ENCODE data around the gene KIR3DL2.
"Not testable (repeated sequence)": the region's sequence is repeated elsewhere in the genome, so short reads cannot be mapped to it uniquely, and the experiment has no call there.

KIR3DL2 gene

GRCh38 chr19:54903303-54903702, 53.1 kb downstream of the KIR3DL2 start:
- no peak overlapping the region for H3K4me3 ChIP-seq (replicated peaks; ENCODE audit: low read depth, low read length)
- no peaks in the 10 kb centered on the region for H3K36me3 ChIP-seq (ENCODE audit: control insufficient read depth, insufficient read depth, low read length)
- H3K27me3 ChIP-seq (replicated peaks; ENCODE audit: control insufficient read depth, insufficient read depth, low read length) = no peaks in the 10 kb centered on the region
- no peak for TF ChIP-seq CTCF (IDR thresholded peaks at IDR 0.05; ENCODE audit: insufficient read depth, low read length, poor library complexity, severe bottlenecking)
- DNase-seq (ENCODE audit: extremely low read depth, insufficient read length) = no peak

GRCh38 chr19:54904261-54904660, 54.0 kb downstream of the KIR3DL2 start:
- not testable (repeated sequence) for H3K4me3 ChIP-seq (replicated peaks; ENCODE audit: low read depth, low read length); H3K27me3 ChIP-seq (replicated peaks; ENCODE audit: control insufficient read depth, insufficient read depth, low read length); DNase-seq (ENCODE audit: extremely low read depth, insufficient read length); H3K36me3 ChIP-seq (ENCODE audit: control insufficient read depth, insufficient read depth, low read length)

GRCh38 chr19:54905421-54905802, 55.2 kb downstream of the KIR3DL2 start:
- DNase-seq (ENCODE audit: extremely low read depth, insufficient read length) = no peak
- no peak overlapping the region for H3K4me3 ChIP-seq (replicated peaks; ENCODE audit: low read depth, low read length)
- TF ChIP-seq CTCF (IDR thresholded peaks at IDR 0.05; ENCODE audit: insufficient read depth, low read length, poor library complexity, severe bottlenecking) = no peak

GRCh38 chr19:54905803-54906511, 55.7 kb downstream of the KIR3DL2 start, which contains the start of gene NCR1:
Gene NCR1 (plus strand): TSS chr19:54906148. CDS start chr19:54906188, 40 bp downstream.
- Histone ChIP-seq H3K27me3 (replicated peaks; ENCODE audit: control insufficient read depth, insufficient read depth, low read length) (no peaks in the 10 kb centered on the region), H3K4me3 (replicated peaks; ENCODE audit: low read depth, low read length) (no peak within 1 kb of the TSS), H3K36me3 (ENCODE audit: control insufficient read depth, insufficient read depth, low read length) (no peaks in the 10 kb centered on the region)
- TF ChIP-seq CTCF (IDR thresholded peaks at IDR 0.05; ENCODE audit: insufficient read depth, low read length, poor library complexity, severe bottlenecking) = no peak
- DNase-seq (ENCODE audit: extremely low read depth, insufficient read length) = no peak

More at GRCh38 chr19:54905421-54905802, 55.2 kb downstream of the KIR3DL2 start:
- H3K36me3 ChIP-seq (ENCODE audit: control insufficient read depth, insufficient read depth, low read length) = no peaks in the 10 kb centered on the region
- no peaks in the 10 kb centered on the region for H3K27me3 ChIP-seq (replicated peaks; ENCODE audit: control insufficient read depth, insufficient read depth, low read length)

- no peaks in the 10 kb centered on the region for H3K36me3 ChIP-seq (ENCODE audit: control insufficient read depth, insufficient read depth, low read length)
- DNase-seq (ENCODE audit: extremely low read depth, insufficient read length) = no peak
- H3K4me3 ChIP-seq (replicated peaks; ENCODE audit: low read depth, low read length) = no peak overlapping the region
- no peak for TF ChIP-seq CTCF (IDR thresholded peaks at IDR 0.05; ENCODE audit: insufficient read depth, low read length, poor library complexity, severe bottlenecking)
- H3K27me3 ChIP-seq (replicated peaks; ENCODE audit: control insufficient read depth, insufficient read depth, low read length) = no peaks in the 10 kb centered on the region; the same call in 1 of the 2 replicates
Observed at GRCh38 chr19:54906819-54907218, 56.6 kb downstream of the KIR3DL2 start.

- H3K4me3 ChIP-seq (replicated peaks; ENCODE audit: low read depth, low read length) = not testable (repeated sequence)
Observed at GRCh38 chr19:54907899-54908298, 57.7 kb downstream of the KIR3DL2 start.

More at GRCh38 chr19:54907899-54908298, 57.7 kb downstream of the KIR3DL2 start:
- not testable (repeated sequence) for DNase-seq (ENCODE audit: extremely low read depth, insufficient read length); H3K27me3 ChIP-seq (replicated peaks; ENCODE audit: control insufficient read depth, insufficient read depth, low read length); H3K36me3 ChIP-seq (ENCODE audit: control insufficient read depth, insufficient read depth, low read length)

All from GM06990 (cell line).